CD14-positive monocyte (primary cell): ENCODE data around the gene GYS2. TPM values are rescaled to one million over a fixed set of nuclear protein-coding genes. Genes with fewer than 3 reads are reported as not detected.

Experiments used
- DNase-seq, 3 donors: peaks; one replicate each; pipeline ENCODE4 v3.0.0-alpha.2; 2011 to 2022
- H2AFZ ChIP-seq: 2 replicates; pipeline ENCODE4 v1.6.0; 2012; ENCODE audit warnings: mild to moderate bottlenecking, low read depth, low read length, inconsistent platforms; ENCODE audit not compliant: insufficient read depth, poor library complexity, severe bottlenecking
- H3K27ac ChIP-seq, 2 donors: 1 replicate in 1 of 2; 2 replicates in 1 of 2; pipeline ENCODE4 v1.5.1; 2012 to 2013; ENCODE audit warnings: low read length in 2 of 2, control low read depth in 1 of 2, inconsistent platforms in 1 of 2, low read depth in 1 of 2, mild to moderate bottlenecking in 1 of 2
- H3K27me3 ChIP-seq, 2 donors: one replicate each; pipeline versions ENCODE4 v1.6.0 to v1.6.1; 2011 to 2013; ENCODE audit warnings: low read length in 2 of 2; ENCODE audit not compliant: control insufficient read depth in 2 of 2, insufficient read depth in 2 of 2
- H3K36me3 ChIP-seq, 2 donors: replicated peaks in 1 of 2; 1 replicate in 1 of 2; 2 replicates in 1 of 2; pipeline versions ENCODE4 v1.5.1 to v1.6.1; 2012 to 2013; ENCODE audit warnings: low read length in 2 of 2, control low read depth in 1 of 2, inconsistent platforms in 1 of 2, mild to moderate bottlenecking in 1 of 2; ENCODE audit not compliant: insufficient read depth in 2 of 2, control insufficient read depth in 1 of 2
- H3K4me1 ChIP-seq, 2 donors: 1 replicate in 1 of 2; 2 replicates in 1 of 2; pipeline versions ENCODE4 v1.5.1 to v1.6.1; 2012 to 2013; ENCODE audit warnings: low read length in 2 of 2, control low read depth in 1 of 2, inconsistent platforms in 1 of 2, mild to moderate bottlenecking in 1 of 2, moderate library complexity in 1 of 2; ENCODE audit not compliant: insufficient read depth in 2 of 2, control insufficient read depth in 1 of 2
- H3K4me2 ChIP-seq: replicated peaks from 2 replicates; pipeline ENCODE3; 2012; ENCODE audit warnings: low read length, moderate library complexity, mild to moderate bottlenecking; ENCODE audit not compliant: poor library complexity, severe bottlenecking; ENCODE audit errors: extremely low read depth
- H3K4me3 ChIP-seq, 3 experiments: fragments of 200-600 bp in 1 of 3; sonication (generic) in 1 of 3; replicated peaks in 1 of 3; 1 replicate in 2 of 3; 2 replicates in 1 of 3; pipeline ENCODE4 v1.5.1; 2011 to 2013; ENCODE audit warnings: low read length in 3 of 3, mild to moderate bottlenecking in 3 of 3, control low read depth in 2 of 3, low read depth in 2 of 3, inconsistent platforms in 1 of 3, moderate library complexity in 1 of 3
- H3K79me2 ChIP-seq: 2 replicates; pipeline ENCODE4 v1.6.0; 2012; ENCODE audit warnings: mild to moderate bottlenecking, control low read depth, inconsistent platforms, low read length, moderate library complexity; ENCODE audit not compliant: insufficient read depth
- H3K9ac ChIP-seq: 2 replicates; pipeline ENCODE4 v1.6.0; 2017; ENCODE audit warnings: low read length, mild to moderate bottlenecking; ENCODE audit not compliant: insufficient read depth, poor library complexity, severe bottlenecking
- H3K9me3 ChIP-seq, 2 donors: replicated peaks in 1 of 2; 1 replicate in 1 of 2; 2 replicates in 1 of 2; pipeline versions ENCODE4 v1.5.1 to v1.6.1; 2012 to 2013; ENCODE audit warnings: low read length in 2 of 2, control low read depth in 1 of 2; ENCODE audit not compliant: control insufficient read depth in 1 of 2, insufficient read depth in 1 of 2
- H4K20me1 ChIP-seq: 2 replicates; pipeline ENCODE4 v1.6.0; 2012; ENCODE audit warnings: mild to moderate bottlenecking, low read length, control low read depth, moderate library complexity; ENCODE audit not compliant: insufficient read depth
- H3K27ac Mint-ChIP-seq, 7 donors: one replicate each; pipeline ENCODE4 v1.8.0; 2020; ENCODE audit warnings: mild to moderate bottlenecking in 7 of 7, mixed read lengths in 7 of 7, moderate library complexity in 6 of 7, inconsistent platforms in 2 of 7
- H3K27me3 Mint-ChIP-seq, 3 donors: one replicate each; pipeline ENCODE4 v1.8.0; 2021 to 2022; ENCODE audit warnings: low read depth in 3 of 3, mild to moderate bottlenecking in 3 of 3, mixed read lengths in 3 of 3, moderate library complexity in 3 of 3, inconsistent platforms in 1 of 3
- H3K36me3 Mint-ChIP-seq, 2 donors: one replicate each; pipeline ENCODE4 v1.8.0; 2020; ENCODE audit warnings: mixed read lengths in 2 of 2, inconsistent platforms in 1 of 2, mild to moderate bottlenecking in 1 of 2
- H3K4me1 Mint-ChIP-seq: one replicate; pipeline ENCODE4 v1.8.0; 2020; ENCODE audit warnings: mild to moderate bottlenecking, mixed read lengths
- H3K4me3 Mint-ChIP-seq, 2 donors: one replicate each; pipeline ENCODE4 v1.8.0; 2020; ENCODE audit warnings: mild to moderate bottlenecking in 2 of 2, mixed read lengths in 2 of 2, moderate library complexity in 1 of 2
- H3K9me3 Mint-ChIP-seq, 7 donors: one replicate each; pipeline ENCODE4 v1.8.0; 2020 to 2022; ENCODE audit warnings: mixed read lengths in 7 of 7, mild to moderate bottlenecking in 6 of 7, moderate library complexity in 6 of 7, inconsistent platforms in 2 of 7
- CTCF ChIP-seq: fragments of 200-600 bp; IDR thresholded peaks from one replicate; pipeline ENCODE4 v1.8.0; 2022; ENCODE audit warnings: antibody characterized with exemption, mild to moderate bottlenecking
- WGBS: methylation state at CpG from one replicate; pipeline ENCODE4 v1.1.5; 2013; ENCODE audit warnings: missing lambda C conversion rate; ENCODE audit not compliant: insufficient coverage; 5-methylcytosine and 5-hydroxymethylcytosine counted together
- intact Hi-C, 2 donors: fragments of 100-400 bp; cut with micrococcal nuclease; formaldehyde crosslinking; loops; one replicate each; pipeline versions ENCODE4 v1.15.0 to v1.15.1; 2023
- polyA plus RNA-seq, 3 donors: library from polyadenylated mRNA; depleted of rRNA in 1 of 3; unstranded in 2 of 3; stranded (reverse) in 1 of 3; fragments of 300-500 nt in 2 of 3; fragments of >200 nt in 1 of 3; fragmentation: Illumina TruSeq in 2 of 3; gene quantifications; 1 replicate in 2 of 3; 2 replicates in 1 of 3; pipeline ENCODE4 v1.2.3, GENCODE V29; 2012 to 2021

The GYS2 gene
- polyA plus RNA-seq, 3 donors = not detected

GRCh38 chr12:21558100-21558679 lies 46.5 kb downstream of the GYS2 start:
- H3K9me3 Mint-ChIP-seq = peaks cover 0 to 12% (median 5%) of the 10 kb centered on the region in 7 donors
- Histone ChIP-seq H3K4me2 (no peak overlapping the region), H4K20me1 (no peaks in the 10 kb centered on the region), H3K9ac (no peak overlapping the region), H3K79me2 (no peaks in the 10 kb centered on the region), H3K36me3 (no peaks in the 10 kb centered on the region), H2AFZ (no peak overlapping the region), H3K4me3 (no peak overlapping the region), H3K27me3 (no peaks in the 10 kb centered on the region), H3K27ac (no peak overlapping the region), H3K4me1 (no peaks in the 10 kb centered on the region), H3K9me3 (peaks cover 0 to 4% of the 10 kb centered on the region in 2 donors)
- H3K4me1 Mint-ChIP-seq = no peaks in the 10 kb centered on the region
- H3K27ac Mint-ChIP-seq = no peak overlapping the region
- H3K27me3 Mint-ChIP-seq = peaks cover 0 to 1% (median 0%) of the 10 kb centered on the region in 3 donors
- no peak overlapping the region for H3K4me3 Mint-ChIP-seq
- intact Hi-C loops = no loop called here
- no peak for DNase-seq
- H3K36me3 Mint-ChIP-seq = no peaks in the 10 kb centered on the region
- WGBS = no CpG with 5 or more reads among the region's 9 CpGs
- no peak for TF ChIP-seq CTCF

GRCh38 chr12:21553329-21553675 lies 51.3 kb downstream of the GYS2 start:
- TF ChIP-seq CTCF = no peak
- Mint-ChIP-seq H3K27ac (no peak overlapping the region), H3K9me3 (peaks cover 0 to 12% (median 5%) of the 10 kb centered on the region in 7 donors), H3K4me3 (no peak overlapping the region), H3K4me1 (no peaks in the 10 kb centered on the region), H3K27me3 (peaks cover 0 to 1% (median 0%) of the 10 kb centered on the region in 3 donors), H3K36me3 (no peaks in the 10 kb centered on the region)
- intact Hi-C loops = no loop called here
- Histone ChIP-seq H2AFZ (no peak overlapping the region), H3K27me3 (no peaks in the 10 kb centered on the region), H3K4me1 (no peaks in the 10 kb centered on the region), H4K20me1 (no peaks in the 10 kb centered on the region), H3K36me3 (no peaks in the 10 kb centered on the region), H3K79me2 (no peaks in the 10 kb centered on the region), H3K4me3 (no peak overlapping the region), H3K9ac (no peak overlapping the region), H3K27ac (no peak overlapping the region), H3K9me3 (peaks cover 0 to 4% of the 10 kb centered on the region in 2 donors), H3K4me2 (no peak overlapping the region)
- DNase-seq = no peak
